ENCODE measurements around the gene ABCC2. TPM values are rescaled to one million over a fixed set of nuclear protein-coding genes. Genes with fewer than 3 reads are reported as not detected.

The ABCC2 gene
- total RNA-seq, 1 donor from 2014 or later, result 183 TPM

- no peak for DNase-seq (ENCODE audit: low spot score)
These were observed 11.9 kb upstream of the ABCC2 start for GRCh38 chr10:99770408-99771045.

- no peak for DNase-seq (ENCODE audit: low spot score)
These were observed 6.6 kb upstream of the ABCC2 start for GRCh38 chr10:99775850-99776249.

- DNase-seq (ENCODE audit: low spot score), result peak; percentile 54
These were observed 4.3 kb upstream of the ABCC2 start for GRCh38 chr10:99777918-99778714.

DNA sequence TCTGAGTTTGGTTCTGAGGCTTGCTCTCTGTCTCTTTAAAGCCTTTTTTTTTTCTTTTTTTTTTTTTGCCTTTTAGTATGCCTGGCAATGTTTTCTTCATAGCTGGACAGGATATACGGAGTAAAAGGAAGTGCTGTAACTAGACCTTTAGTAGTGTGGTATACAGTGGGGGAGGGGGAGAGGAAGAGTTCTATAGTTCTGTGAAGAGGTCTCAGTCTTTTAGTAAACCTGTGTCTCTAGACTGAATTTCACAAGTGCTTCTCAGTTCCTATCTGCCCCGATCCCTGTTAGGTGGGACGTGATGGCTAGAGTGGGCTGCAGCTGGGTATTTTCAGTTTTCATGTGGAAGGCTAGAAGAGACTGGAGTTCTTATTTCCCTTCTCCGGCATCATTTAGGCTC lies 3.1 kb upstream of the ABCC2 start:
- no peak for DNase-seq (ENCODE audit: low spot score)

DNA sequence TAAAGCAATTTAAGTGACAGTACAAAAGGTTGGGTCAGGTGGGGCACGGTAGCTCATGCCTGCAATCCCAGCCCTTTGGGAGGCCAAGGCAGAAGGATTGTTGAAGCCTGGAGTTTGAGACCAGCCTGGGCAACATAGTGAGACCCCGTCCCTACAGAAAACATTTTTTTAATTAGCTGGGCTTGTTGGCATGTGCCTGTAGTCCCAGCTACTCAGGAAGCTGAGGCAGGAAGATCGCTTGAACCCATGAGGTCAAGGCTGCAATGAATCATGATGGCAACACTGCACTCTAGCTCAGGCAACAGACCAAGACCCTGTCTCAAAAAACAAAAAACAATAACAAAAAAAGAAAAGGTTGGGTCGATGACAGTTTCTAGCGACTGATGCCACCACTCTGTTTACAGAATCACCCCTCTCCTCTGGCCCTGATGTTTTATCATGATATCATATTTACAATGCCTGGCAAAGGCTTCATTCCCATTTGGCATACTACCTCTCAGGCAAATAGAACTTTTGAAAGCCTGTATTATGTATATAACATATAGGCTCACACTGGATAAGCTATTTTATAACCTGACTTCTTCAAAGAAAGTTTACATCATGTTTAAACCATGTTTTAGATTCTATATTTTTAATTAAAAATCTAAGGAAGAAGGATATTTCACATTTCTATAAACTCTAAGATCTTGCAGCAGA lies 558 bp upstream of the ABCC2 start:
- DNase-seq (ENCODE audit: low spot score), result no peak

DNA sequence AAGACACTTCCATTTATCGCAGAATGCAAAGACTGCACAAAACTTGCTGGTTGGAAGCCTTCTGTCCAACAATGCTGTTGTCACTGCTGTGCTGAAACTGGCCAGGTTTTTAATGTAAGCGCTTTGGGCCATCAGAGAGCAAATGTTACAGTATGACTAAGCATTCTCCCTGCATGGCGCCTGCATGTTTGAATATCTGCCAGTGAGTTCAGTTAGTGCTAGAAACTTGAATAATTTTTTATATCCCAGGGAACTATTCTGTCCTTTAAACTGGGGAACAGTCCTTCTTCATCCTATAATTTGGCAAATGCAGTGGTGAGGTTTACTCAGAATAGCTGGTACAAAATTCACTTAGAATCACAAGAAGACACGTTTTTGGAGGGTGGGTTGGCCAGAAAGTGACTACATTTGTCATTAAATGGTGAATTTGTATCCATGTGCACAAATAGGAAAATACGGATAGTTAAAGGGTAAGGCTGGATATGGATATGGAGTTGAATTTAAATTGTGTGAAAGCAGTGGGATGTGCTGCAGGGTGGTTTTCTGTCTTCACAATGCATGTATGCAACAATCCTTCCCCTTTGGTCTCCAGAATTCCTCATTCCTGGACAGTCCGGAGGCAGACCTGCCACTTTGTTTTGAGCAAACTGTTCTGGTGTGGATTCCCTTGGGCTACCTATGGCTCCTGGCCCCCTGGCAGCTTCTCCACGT lies 1.7 kb downstream of the ABCC2 start:
- DNase-seq (ENCODE audit: low spot score), result peak; percentile 43

GRCh38 chr10:99784727-99785441 lies 2.4 kb downstream of the ABCC2 start:
- DNase-seq (ENCODE audit: low spot score), result no peak

GRCh38 chr10:99785646-99786045 lies 3.2 kb downstream of the ABCC2 start:
- DNase-seq (ENCODE audit: low spot score), result no peak

DNA sequence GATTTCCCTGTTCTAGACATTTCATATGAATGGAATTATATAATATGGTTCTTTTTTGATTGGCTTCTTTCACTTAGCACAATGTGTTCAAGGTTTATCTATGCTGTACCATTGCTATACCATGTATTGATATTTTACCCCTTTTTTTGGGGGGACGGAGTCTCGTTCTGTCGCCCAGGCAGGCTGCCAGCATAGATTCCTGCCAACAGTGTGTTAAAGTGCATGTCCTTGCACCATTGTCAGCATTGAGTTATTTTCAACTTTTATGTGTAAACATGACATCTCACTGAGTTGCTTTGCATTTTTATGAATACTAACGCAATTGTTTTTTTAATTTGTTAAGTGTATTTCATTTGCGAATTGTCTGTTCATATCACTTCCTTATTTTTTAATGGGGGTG lies 4.9 kb downstream of the ABCC2 start:
- DNase-seq (ENCODE audit: low spot score), result no peak

GRCh38 chr10:99787782-99788445 lies 5.5 kb downstream of the ABCC2 start:
- DNase-seq (ENCODE audit: low spot score), result no peak

DNA sequence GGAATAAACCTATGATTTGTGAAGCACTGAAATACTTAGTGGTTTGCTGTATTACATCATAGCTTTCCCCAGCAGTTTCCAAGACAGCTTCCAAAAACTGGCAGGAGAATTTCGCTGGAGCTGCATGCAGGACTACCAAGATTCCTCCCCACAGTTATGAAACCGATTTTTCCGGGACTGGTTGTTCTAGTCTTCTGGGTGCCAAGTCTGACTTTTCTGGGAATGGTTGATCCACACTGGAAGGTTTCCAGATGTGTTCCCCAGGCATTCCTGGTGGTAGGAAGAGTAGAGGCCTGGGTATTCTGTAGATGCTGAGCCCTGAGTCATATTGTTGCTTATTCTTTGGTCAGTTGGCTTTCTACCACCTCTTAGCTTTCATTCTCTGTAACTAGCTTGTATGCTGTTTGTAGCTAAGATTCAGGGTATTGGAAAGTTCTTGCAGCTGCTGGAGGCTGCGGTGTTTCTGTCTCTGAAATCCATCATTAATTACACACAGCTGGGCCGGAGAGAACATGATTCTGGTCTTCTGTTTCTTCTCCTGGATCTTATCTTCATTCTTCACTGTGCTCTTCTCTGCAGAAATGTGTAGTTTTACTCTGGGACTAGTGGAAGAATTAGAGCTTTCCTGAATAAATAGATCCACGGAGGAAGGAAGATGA lies 6.3 kb downstream of the ABCC2 start:
- peak; percentile 68 for DNase-seq (ENCODE audit: low spot score)

GRCh38 chr10:99791831-99792230 lies 9.4 kb downstream of the ABCC2 start:
- DNase-seq (ENCODE audit: low spot score), result no peak

DNA sequence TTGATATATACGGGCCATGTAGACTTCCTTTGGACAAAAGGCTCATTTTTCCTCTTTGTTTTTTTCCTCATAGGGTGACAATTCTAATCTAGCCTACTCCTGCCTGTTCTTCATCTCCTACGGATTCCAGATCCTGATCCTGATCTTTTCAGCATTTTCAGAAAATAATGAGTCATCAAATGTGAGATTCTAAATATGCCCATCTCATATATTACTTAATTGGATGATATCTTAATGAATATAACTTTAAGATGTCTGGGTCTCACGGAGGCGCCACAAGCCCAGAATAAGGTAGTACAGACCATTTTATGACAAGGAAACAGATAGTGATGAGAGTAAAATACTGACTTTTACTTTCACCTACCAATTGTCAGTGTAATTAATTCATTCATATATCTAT lies 11.4 kb downstream of the ABCC2 start:
- DNase-seq (ENCODE audit: low spot score), result no peak

DNA sequence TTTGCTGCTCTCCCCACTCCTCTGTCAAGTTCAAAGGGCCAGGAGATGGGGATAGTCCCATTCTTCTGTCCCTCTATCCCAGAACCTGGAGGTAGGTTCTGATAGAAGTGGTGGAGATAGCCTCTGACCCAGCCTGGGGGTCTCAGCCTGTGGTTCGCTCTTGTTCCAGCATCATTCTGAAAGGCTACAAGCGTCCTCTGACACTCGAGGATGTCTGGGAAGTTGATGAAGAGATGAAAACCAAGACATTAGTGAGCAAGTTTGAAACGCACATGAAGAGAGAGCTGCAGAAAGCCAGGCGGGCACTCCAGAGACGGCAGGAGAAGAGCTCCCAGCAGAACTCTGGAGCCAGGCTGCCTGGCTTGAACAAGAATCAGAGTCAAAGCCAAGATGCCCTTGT lies 14.5 kb downstream of the ABCC2 start:
- no peak for DNase-seq (ENCODE audit: low spot score)

DNA sequence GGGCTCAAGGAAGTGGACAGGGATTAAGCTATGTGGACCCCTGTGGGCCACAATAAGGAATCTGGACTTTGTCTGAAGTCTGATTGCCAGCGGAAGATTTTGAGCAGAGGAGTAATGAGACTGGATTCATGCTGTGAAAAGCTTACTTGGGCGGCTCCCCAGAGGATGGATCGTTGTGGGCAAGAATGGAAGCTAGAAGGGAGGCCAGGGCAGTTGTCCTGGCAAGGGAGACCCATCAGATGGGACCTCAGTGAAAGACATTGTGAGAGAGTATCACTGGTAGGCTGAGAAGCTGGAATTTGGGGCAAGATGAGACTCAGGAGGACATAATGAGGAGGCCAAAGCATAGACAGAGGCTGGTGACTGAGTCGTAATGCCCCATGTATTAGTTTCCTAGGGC lies 15.6 kb downstream of the ABCC2 start:
- no peak for DNase-seq (ENCODE audit: low spot score)

DNA sequence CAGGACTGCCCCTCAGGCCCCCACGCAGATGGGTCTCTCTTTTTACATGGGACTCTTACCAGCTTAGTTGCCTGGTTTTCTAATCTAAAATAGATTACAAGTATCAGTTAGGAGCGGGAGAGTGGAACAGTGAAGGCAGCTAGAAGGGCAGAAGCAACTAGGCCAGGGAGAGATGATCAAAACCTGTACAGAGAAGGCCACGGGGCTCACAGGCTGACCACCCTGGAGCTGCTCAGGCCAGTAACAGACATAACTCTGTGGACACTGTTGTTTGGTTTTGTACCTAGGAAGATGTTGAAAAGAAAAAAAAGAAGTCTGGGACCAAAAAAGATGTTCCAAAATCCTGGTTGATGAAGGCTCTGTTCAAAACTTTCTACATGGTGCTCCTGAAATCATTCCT lies 16.5 kb downstream of the ABCC2 start:
- DNase-seq (ENCODE audit: low spot score), result no peak

DNA sequence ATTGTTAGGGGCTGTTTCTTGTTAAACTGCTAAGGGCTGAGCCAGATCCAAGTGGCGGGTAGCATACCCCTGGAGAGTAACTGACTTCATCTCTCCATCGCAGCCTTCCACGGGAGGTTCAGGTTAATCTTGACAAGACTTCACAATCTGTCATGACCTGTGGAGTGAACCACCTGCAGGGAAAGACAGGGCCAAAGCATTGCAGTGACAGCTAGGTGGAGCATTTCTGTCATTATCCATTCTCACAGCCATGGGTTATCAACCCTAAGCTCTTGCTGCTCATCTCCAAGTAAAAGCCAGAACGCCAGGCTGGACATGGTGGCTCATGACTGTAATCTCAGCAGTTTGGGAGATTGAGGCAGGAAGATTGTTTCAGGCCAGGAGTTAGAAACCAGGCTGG lies 17.2 kb downstream of the ABCC2 start:
- no peak for DNase-seq (ENCODE audit: low spot score)

- DNase-seq (ENCODE audit: low spot score), result no peak
These were observed 22.0 kb downstream of the ABCC2 start for GRCh38 chr10:99804471-99804870.

DNA sequence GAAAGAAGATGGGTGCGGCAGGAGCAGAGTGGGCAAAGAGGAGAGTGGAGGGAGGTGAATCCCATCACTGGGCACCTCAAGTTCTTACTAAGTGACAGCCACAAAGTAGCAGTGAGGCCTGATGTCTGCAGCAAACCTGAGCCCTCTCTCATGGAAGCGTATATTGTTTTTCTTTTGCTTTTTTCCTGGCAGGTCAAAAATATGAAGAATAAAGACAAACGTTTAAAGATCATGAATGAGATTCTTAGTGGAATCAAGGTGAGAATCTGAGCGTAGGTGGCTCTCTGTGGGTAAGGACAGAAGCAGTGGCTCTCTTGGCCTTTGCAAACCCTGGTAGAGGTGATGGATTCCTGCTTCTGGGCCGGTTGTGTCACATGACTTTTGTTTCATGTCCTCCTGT lies 22.8 kb downstream of the ABCC2 start:
- no peak for DNase-seq (ENCODE audit: low spot score)

DNA sequence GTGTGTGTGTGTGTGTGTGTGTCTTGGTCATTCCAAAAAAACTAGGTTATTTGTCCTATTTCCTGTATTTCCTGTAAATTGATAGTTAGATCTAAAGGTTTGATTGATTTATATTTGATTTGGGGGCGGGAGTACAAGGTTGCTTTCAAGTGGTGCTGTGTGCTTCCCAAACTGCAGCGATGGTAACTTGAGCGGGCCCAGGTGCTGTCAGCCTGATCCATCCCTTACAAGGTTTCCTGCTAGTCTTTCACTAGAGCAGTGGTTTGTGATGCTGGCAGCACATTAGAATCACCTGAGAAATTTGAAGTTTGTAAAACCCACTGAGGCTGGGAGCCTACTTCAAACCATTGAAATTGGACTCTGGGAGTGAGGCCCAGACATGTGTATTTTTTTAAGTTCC lies 23.7 kb downstream of the ABCC2 start:
- no peak for DNase-seq (ENCODE audit: low spot score)

DNA sequence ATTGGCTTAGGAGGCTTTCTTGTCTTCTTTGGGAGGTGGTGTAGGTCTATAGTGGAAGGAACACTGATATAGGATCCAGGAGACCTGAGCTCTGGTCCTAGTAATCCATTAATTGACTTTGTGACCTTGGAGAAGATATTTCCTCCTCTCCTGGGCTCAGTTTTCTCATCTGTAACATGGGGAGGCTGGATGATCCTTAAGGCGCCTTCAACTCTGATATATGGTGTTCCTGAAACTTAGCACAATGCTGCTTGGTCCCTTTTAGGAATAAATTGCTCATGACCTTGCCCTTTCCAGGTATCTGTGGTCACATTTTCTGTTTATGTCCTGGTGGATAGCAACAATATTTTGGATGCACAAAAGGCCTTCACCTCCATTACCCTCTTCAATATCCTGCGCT lies 25.3 kb downstream of the ABCC2 start:
- DNase-seq (ENCODE audit: low spot score), result no peak

Measured in mucosa of gallbladder (tissue), 1 donor.